Measurements from ENCODE around the gene SEMA3C. TPM values are rescaled to one million over a fixed set of nuclear protein-coding genes. Genes with fewer than 3 reads are reported as not detected.

The SEMA3C gene
- total and polyA plus RNA-seq, 2 donors (not counting 1 experiment from before 2014, with no cell fraction given) = 0.06 TPM; not detected in 1

- Mint-ChIP-seq H3K27ac (no peak overlapping the region), H3K4me3 (no peak overlapping the region), H3K4me1 (no peaks in the 10 kb centered on the region), H3K9me3 (ENCODE audit: insufficient read depth) (no peaks in the 10 kb centered on the region), H3K27me3 (no peaks in the 10 kb centered on the region)
- WGBS (ENCODE audit: insufficient coverage) = no CpG with 5 or more reads among the region's 4 CpGs
- Histone ChIP-seq H3K36me3 (replicated peaks in 1 of 2; ENCODE audit: control extremely low read depth in 1 of 2, control insufficient read depth in 1 of 2, extremely low read depth in 1 of 2, insufficient read depth in 2 of 2, low read length in 1 of 2) (no peaks in the 10 kb centered on the region), H3K9me3 (ENCODE audit: control extremely low read depth in 1 of 3, control insufficient read depth in 2 of 3, insufficient read depth in 1 of 3, low read length in 2 of 3) (peaks cover 0 to 3% (median 0%) of the 10 kb centered on the region in 3 donors), H3K4me3 (ENCODE audit: control extremely low read depth in 1 of 5, extremely low read depth in 1 of 5, insufficient read depth in 1 of 5, low read depth in 2 of 5, low read length in 4 of 5) (no peak overlapping the region), H3K4me2 (replicated peaks; ENCODE audit: low read depth, low read length, poor library complexity, severe bottlenecking) (no peak overlapping the region), H4K20me1 (ENCODE audit: control insufficient read depth, insufficient read depth, low read length, poor library complexity, severe bottlenecking) (no peaks in the 10 kb centered on the region), H3K27me3 (replicated peaks in 1 of 4; ENCODE audit: control extremely low read depth in 1 of 4, control insufficient read depth in 3 of 4, insufficient read depth in 4 of 4, low read length in 3 of 4) (no peaks in the 10 kb centered on the region), H3K27ac (ENCODE audit: low read length in 2 of 2) (no peak overlapping the region), H3K9ac (ENCODE audit: low read length) (no peak overlapping the region), H2AFZ (ENCODE audit: insufficient read depth, low read depth, low read length, poor library complexity, severe bottlenecking) (no peak overlapping the region), H3K4me1 (ENCODE audit: control insufficient read depth in 2 of 2, insufficient read depth in 2 of 2, low read length in 2 of 2) (no peaks in the 10 kb centered on the region), H3K79me2 (ENCODE audit: control insufficient read depth, insufficient read depth, low read length) (no peaks in the 10 kb centered on the region)
- no peak for TF ChIP-seq EZH2 (IDR thresholded peaks at IDR 0.05; ENCODE audit: borderline replicate concordance, insufficient read depth, low read depth, low read length, poor library complexity, severe bottlenecking)
- TF ChIP-seq, protein P1, sequence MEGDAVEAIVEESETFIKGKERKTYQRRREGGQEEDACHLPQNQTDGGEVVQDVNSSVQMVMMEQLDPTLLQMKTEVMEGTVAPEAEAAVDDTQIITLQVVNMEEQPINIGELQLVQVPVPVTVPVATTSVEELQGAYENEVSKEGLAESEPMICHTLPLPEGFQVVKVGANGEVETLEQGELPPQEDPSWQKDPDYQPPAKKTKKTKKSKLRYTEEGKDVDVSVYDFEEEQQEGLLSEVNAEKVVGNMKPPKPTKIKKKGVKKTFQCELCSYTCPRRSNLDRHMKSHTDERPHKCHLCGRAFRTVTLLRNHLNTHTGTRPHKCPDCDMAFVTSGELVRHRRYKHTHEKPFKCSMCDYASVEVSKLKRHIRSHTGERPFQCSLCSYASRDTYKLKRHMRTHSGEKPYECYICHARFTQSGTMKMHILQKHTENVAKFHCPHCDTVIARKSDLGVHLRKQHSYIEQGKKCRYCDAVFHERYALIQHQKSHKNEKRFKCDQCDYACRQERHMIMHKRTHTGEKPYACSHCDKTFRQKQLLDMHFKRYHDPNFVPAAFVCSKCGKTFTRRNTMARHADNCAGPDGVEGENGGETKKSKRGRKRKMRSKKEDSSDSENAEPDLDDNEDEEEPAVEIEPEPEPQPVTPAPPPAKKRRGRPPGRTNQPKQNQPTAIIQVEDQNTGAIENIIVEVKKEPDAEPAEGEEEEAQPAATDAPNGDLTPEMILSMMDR (IDR thresholded peaks at IDR 0.05) = no peak
- no peak for ATAC-seq (ENCODE audit: low read depth)
- ChIA-PET CTCF (no interaction called here), POLR2A (no interaction called here)
- intact Hi-C loops (cut with micrococcal nuclease) = no loop called here
- no peak for DNase-seq
Measured at GRCh38 chr7:80760292-80760691, 158.6 kb downstream of the SEMA3C start.

- Mint-ChIP-seq H3K4me1 (no peaks in the 10 kb centered on the region), H3K4me3 (no peak overlapping the region), H3K27me3 (no peaks in the 10 kb centered on the region), H3K9me3 (ENCODE audit: insufficient read depth) (peaks cover 6% of the 10 kb centered on the region), H3K27ac (no peak overlapping the region)
- H3K79me2 ChIP-seq (ENCODE audit: control insufficient read depth, insufficient read depth, low read length) = no peaks in the 10 kb centered on the region
- no peak overlapping the region for H2AFZ ChIP-seq (ENCODE audit: insufficient read depth, low read depth, low read length, poor library complexity, severe bottlenecking)
- POLR2A ChIA-PET = no interaction called here
- H3K4me2 ChIP-seq (replicated peaks; ENCODE audit: low read depth, low read length, poor library complexity, severe bottlenecking) = no peak overlapping the region
- no peak for TF ChIP-seq EZH2 (IDR thresholded peaks at IDR 0.05; ENCODE audit: borderline replicate concordance, insufficient read depth, low read depth, low read length, poor library complexity, severe bottlenecking)
- TF ChIP-seq, protein P1 (IDR thresholded peaks at IDR 0.05) = no peak
- H3K9ac ChIP-seq (ENCODE audit: low read length) = no peak overlapping the region
- H3K4me3 ChIP-seq (ENCODE audit: control extremely low read depth in 1 of 5, extremely low read depth in 1 of 5, insufficient read depth in 1 of 5, low read depth in 2 of 5, low read length in 4 of 5) = no peak overlapping the region
- no peak overlapping the region for H3K27ac ChIP-seq (ENCODE audit: low read length in 2 of 2)
- H4K20me1 ChIP-seq (ENCODE audit: control insufficient read depth, insufficient read depth, low read length, poor library complexity, severe bottlenecking) = no peaks in the 10 kb centered on the region
- no peak for ATAC-seq (ENCODE audit: low read depth)
- intact Hi-C loops (cut with micrococcal nuclease) = no loop called here
- peaks cover 0 to under 1% (median 0%) of the 10 kb centered on the region in 3 donors for H3K9me3 ChIP-seq (ENCODE audit: control extremely low read depth in 1 of 3, control insufficient read depth in 2 of 3, insufficient read depth in 1 of 3, low read length in 2 of 3)
- DNase-seq = no peak
- WGBS (ENCODE audit: insufficient coverage) = no CpG with 5 or more reads among the region's 6 CpGs
- CTCF ChIA-PET = no interaction called here
- no peaks in the 10 kb centered on the region for H3K4me1 ChIP-seq (ENCODE audit: control insufficient read depth in 2 of 2, insufficient read depth in 2 of 2, low read length in 2 of 2)
- no peaks in the 10 kb centered on the region for H3K36me3 ChIP-seq (replicated peaks in 1 of 2; ENCODE audit: control extremely low read depth in 1 of 2, control insufficient read depth in 1 of 2, extremely low read depth in 1 of 2, insufficient read depth in 2 of 2, low read length in 1 of 2)
- no peaks in the 10 kb centered on the region for H3K27me3 ChIP-seq (replicated peaks in 1 of 4; ENCODE audit: control extremely low read depth in 1 of 4, control insufficient read depth in 3 of 4, insufficient read depth in 4 of 4, low read length in 3 of 4)
Measured at GRCh38 chr7:80752954-80753690, 165.7 kb downstream of the SEMA3C start.

Data from B cell (primary cell).